GM13976 (cell line): ENCODE results near the gene TMEM213.
"Not testable (repeated sequence)": the region's sequence is repeated elsewhere in the genome, so short reads cannot be mapped to it uniquely, and the experiment has no call there.

Experiments
- DNase-seq: peaks from one replicate; pipeline ENCODE4 v3.0.0; 2012; ENCODE audit warnings: low spot score
- in situ Hi-C: fragments of 300-500 bp; cut with MboI; formaldehyde crosslinking; loops from one replicate; pipeline ENCODE4 v1.12.0; 2022; ENCODE audit warnings: low sequenced_read_pairs, mixed read lengths, inconsistent platforms; ENCODE audit not compliant: unreplicated experiment
- TF ChIP-seq, protein P1 (sequence below): IDR thresholded peaks from 2 replicates; pipeline ENCODE4 v1.5.1; 2012; ENCODE audit warnings: borderline replicate concordance, mild to moderate bottlenecking; ENCODE audit not compliant: insufficient read depth; ENCODE audit errors: extremely low read depth, missing control alignments, control extremely low read depth

TMEM213 gene

GRCh38 chr7:138796038-138796615 lies 1.7 kb upstream of the TMEM213 start:
- DNase-seq = no peak
- in situ Hi-C loops = no loop called here
- TF ChIP-seq, protein P1, sequence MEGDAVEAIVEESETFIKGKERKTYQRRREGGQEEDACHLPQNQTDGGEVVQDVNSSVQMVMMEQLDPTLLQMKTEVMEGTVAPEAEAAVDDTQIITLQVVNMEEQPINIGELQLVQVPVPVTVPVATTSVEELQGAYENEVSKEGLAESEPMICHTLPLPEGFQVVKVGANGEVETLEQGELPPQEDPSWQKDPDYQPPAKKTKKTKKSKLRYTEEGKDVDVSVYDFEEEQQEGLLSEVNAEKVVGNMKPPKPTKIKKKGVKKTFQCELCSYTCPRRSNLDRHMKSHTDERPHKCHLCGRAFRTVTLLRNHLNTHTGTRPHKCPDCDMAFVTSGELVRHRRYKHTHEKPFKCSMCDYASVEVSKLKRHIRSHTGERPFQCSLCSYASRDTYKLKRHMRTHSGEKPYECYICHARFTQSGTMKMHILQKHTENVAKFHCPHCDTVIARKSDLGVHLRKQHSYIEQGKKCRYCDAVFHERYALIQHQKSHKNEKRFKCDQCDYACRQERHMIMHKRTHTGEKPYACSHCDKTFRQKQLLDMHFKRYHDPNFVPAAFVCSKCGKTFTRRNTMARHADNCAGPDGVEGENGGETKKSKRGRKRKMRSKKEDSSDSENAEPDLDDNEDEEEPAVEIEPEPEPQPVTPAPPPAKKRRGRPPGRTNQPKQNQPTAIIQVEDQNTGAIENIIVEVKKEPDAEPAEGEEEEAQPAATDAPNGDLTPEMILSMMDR = no peak

DNA sequence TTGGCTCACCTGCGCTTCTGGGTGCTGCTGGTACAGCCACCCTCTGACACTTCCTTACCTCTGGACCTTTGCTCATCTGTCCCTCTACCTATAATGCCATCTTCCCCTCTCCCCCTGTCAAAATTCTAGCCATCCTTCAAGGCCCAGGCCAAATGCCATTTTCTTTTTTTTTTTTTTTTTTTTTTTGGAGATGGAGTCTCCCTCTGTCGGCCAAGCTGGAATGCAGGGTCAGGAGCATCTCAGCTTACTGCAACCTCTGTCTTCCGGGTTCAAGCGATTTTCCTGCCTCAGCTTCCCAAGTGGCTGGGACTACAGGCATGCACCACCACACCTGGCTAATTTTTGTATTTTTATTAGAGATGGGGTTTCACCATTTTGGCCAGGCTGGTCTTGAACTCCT lies 748 bp upstream of the TMEM213 start:
- in situ Hi-C loops, DNase-seq: not testable (repeated sequence)

DNA sequence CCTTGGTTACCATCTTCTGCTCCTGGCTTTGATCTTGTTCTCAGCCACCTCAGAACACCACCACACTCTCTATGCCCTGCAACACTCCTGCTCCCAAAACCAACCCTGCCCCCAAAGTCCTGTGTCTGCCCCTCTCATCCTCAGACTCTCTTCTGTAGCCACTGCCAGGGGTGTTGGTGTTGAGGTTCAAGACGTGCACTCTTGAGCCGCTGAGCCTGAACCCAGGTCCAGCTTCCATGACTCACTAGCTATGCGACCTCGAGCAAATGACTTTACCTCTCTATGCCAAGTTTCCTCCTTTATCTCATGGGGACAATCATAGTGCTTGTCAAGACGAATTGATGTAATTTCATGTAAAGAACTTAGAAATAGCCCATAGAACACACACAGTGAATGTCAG lies 1.0 kb downstream of the TMEM213 start:
- in situ Hi-C loops = no loop called here
- TF ChIP-seq, protein P1 = no peak
- DNase-seq = no peak

DNA sequence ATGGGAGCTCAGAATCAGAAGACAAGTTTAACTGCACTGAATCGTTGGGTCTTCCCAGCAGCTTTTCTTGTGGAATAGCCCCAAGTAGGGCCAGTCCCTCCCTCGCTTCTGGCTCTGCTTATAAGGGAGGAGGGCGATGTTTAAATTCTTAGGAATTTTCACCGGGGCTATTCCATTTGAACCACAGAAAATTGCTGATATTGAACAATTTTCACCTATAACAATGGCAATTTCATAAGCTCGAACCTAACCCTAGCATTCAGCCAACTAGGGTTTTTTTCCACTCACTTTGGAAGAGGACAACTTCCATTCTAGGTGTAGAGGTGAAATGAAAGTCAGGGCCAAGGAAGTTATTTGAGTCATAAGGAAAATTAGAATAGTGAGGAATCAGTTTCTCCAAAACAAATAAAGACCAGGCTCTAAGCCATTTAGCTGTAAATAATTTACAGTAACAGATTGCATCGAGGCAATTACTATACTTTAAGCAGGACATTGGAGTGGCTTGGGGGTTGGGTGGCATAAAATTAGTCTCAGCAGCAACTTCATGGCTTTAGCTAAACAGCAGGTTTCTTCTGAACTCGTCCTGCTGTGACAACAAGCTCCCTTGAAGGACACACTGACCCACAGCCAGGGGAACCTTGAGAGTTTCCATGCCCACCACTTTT lies 1.7 kb downstream of the TMEM213 start:
- DNase-seq = no peak
- TF ChIP-seq, protein P1 = no peak
- in situ Hi-C loops = no loop called here

GRCh38 chr7:138801256-138801655 lies 3.5 kb downstream of the TMEM213 start:
- TF ChIP-seq, protein P1 = no peak
- in situ Hi-C loops = no loop called here
- DNase-seq = no peak

- in situ Hi-C loops = no loop called here
- no peak for DNase-seq
- TF ChIP-seq, protein P1 = no peak
These were observed 4.9 kb downstream of the TMEM213 start for GRCh38 chr7:138802706-138803105.

DNA sequence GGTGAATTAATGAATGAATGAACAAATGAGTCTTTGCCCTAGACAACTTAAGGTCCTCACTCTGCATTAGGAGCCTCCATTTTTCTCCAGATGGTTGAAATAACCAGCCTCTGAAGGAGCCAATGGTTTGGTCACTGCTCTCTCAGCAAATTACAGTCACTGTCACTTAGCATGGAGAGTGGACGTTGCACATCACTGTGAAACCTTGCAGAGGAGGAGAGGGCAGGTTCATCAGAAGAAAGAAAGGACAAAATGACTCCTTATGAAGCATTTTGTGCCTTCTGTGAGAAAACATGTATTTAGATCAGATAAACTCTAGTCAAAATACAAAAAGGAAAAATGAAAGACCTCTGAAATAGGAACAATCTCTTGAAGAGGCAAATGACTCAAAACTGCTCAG lies 6.8 kb downstream of the TMEM213 start:
- DNase-seq = no peak
- in situ Hi-C loops = no loop called here
- TF ChIP-seq, protein P1 = no peak
